ENCODE data around the gene FLVCR2. TPM values are rescaled to one million over a fixed set of nuclear protein-coding genes. Genes with fewer than 3 reads are reported as not detected.

FLVCR2 gene
- total and polyA plus RNA-seq, 2 of the 13 experiments (the other 11 are each of a cell fraction or from before 2014, with no cell fraction given): 9.9 to 10.5 TPM

GRCh38 chr14:75643985-75644384 is 65.6 kb downstream of the FLVCR2 start (continued):
- TF ChIP-seq SOX6 (IDR thresholded peaks at IDR 0.05): no peak
- TF ChIP-seq SOX6 (CRISPR knock-in tag; IDR thresholded peaks at IDR 0.05): peak; percentile 48; the same call in 1 of the 2 replicates
- TF ChIP-seq POGZ (CRISPR knock-in tag; IDR thresholded peaks at IDR 0.05): no peak
- no peak for TF ChIP-seq ZNF296 (CRISPR knock-in tag; conservative IDR thresholded peaks at IDR 0.05)
- TF ChIP-seq ZNF761 (CRISPR knock-in tag; conservative IDR thresholded peaks at IDR 0.05): no peak
- TF ChIP-seq ZNF281 (CRISPR knock-in tag; IDR thresholded peaks at IDR 0.05; ENCODE audit: borderline replicate concordance): no peak
- TF ChIP-seq ZNF17 (CRISPR knock-in tag; IDR thresholded peaks at IDR 0.05): no peak
- TF ChIP-seq ZNF619 (CRISPR knock-in tag; IDR thresholded peaks at IDR 0.05): no peak
- peak; percentile 57; the same call in 1 of the 2 replicates for TF ChIP-seq RARA (CRISPR knock-in tag; IDR thresholded peaks at IDR 0.05)
- TF ChIP-seq KIAA2018 (CRISPR knock-in tag; IDR thresholded peaks at IDR 0.05; ENCODE audit: borderline replicate concordance): no peak
- no peak for TF ChIP-seq TBP (CRISPR knock-in tag; IDR thresholded peaks at IDR 0.05)
- no peak for TF ChIP-seq RNF219 (CRISPR knock-in tag; IDR thresholded peaks at IDR 0.05)
- TF ChIP-seq ZNF709 (CRISPR knock-in tag; IDR thresholded peaks at IDR 0.05): no peak
- TF ChIP-seq RBM22 (optimal IDR thresholded peaks at IDR 0.05; ENCODE audit: low read length): no peak
- no peak for TF ChIP-seq ZNF749 (CRISPR knock-in tag; IDR thresholded peaks at IDR 0.05; ENCODE audit: borderline replicate concordance)
- TF ChIP-seq MBD4 (IDR thresholded peaks at IDR 0.05; ENCODE audit: borderline replicate concordance, low read length): no peak
- no peak for TF ChIP-seq ZNF260 (CRISPR knock-in tag; IDR thresholded peaks at IDR 0.05; ENCODE audit: borderline replicate concordance, low read depth)
- TF ChIP-seq ATF7-NPFF (CRISPR knock-in tag; IDR thresholded peaks at IDR 0.05; ENCODE audit: low read depth): no peak
- no peak for TF ChIP-seq SMAD9 (CRISPR knock-in tag; IDR thresholded peaks at IDR 0.05)

Data from HepG2 (cell line).